ENCODE data around the gene LDLRAD1.

LDLRAD1 gene

GRCh38 chr1:54017979-54018378 lies at the start of gene LDLRAD1:
Gene LDLRAD1 (minus strand): TSS chr1:54018186. CDS start chr1:54018112, 74 bp downstream.
- no peak for DNase-seq (ENCODE audit: low read depth)
- TF ChIP-seq, protein P1, sequence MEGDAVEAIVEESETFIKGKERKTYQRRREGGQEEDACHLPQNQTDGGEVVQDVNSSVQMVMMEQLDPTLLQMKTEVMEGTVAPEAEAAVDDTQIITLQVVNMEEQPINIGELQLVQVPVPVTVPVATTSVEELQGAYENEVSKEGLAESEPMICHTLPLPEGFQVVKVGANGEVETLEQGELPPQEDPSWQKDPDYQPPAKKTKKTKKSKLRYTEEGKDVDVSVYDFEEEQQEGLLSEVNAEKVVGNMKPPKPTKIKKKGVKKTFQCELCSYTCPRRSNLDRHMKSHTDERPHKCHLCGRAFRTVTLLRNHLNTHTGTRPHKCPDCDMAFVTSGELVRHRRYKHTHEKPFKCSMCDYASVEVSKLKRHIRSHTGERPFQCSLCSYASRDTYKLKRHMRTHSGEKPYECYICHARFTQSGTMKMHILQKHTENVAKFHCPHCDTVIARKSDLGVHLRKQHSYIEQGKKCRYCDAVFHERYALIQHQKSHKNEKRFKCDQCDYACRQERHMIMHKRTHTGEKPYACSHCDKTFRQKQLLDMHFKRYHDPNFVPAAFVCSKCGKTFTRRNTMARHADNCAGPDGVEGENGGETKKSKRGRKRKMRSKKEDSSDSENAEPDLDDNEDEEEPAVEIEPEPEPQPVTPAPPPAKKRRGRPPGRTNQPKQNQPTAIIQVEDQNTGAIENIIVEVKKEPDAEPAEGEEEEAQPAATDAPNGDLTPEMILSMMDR (conservative IDR thresholded peaks at IDR 0.05; ENCODE audit: low read length), result no peak
- no peak within 1 kb of the TSS for H3K4me3 ChIP-seq (ENCODE audit: low read length)

DNA sequence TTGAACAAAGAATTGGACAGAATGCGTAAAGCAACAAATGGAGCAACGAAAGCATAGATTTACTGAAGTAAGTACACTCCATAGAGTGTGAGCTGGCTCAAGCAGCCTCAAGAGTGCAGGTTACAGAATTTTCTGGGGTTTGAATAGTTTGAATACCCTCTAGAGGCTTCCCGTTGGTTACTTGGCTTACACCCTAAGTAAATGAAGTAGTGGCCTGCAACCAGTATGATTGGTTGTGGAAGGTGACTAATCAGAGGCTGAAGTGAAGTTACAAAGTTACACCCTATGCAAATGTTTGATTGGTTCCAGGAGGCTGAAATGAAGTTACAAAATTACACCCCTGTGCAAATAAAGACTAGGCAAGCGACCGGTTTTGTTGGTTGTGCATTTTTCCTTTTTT lies 46.3 kb upstream of the LDLRAD1 start:
- no peak overlapping the region for H3K4me3 ChIP-seq (ENCODE audit: low read length)
- TF ChIP-seq, protein P1 (conservative IDR thresholded peaks at IDR 0.05; ENCODE audit: low read length), result no peak
- DNase-seq (ENCODE audit: low read depth), result no peak

DNA sequence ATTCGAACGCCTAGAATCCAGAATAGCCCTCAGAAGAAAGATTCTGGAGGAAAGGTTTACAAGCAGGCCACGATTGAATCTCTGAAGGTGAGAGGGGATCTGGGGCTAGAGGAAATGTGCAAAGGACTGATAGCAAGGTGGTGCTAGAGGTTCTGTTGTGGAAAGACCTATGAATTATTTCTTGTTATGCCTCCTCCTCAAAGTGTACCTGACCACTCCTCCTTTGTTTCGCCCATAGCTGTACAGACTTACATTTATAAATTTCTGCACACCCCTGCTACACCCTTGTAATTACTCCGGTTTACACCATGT lies 36.4 kb upstream of the LDLRAD1 start:
- TF ChIP-seq, protein P1 (conservative IDR thresholded peaks at IDR 0.05; ENCODE audit: low read length), result no peak
- DNase-seq (ENCODE audit: low read depth), result no peak

DNA sequence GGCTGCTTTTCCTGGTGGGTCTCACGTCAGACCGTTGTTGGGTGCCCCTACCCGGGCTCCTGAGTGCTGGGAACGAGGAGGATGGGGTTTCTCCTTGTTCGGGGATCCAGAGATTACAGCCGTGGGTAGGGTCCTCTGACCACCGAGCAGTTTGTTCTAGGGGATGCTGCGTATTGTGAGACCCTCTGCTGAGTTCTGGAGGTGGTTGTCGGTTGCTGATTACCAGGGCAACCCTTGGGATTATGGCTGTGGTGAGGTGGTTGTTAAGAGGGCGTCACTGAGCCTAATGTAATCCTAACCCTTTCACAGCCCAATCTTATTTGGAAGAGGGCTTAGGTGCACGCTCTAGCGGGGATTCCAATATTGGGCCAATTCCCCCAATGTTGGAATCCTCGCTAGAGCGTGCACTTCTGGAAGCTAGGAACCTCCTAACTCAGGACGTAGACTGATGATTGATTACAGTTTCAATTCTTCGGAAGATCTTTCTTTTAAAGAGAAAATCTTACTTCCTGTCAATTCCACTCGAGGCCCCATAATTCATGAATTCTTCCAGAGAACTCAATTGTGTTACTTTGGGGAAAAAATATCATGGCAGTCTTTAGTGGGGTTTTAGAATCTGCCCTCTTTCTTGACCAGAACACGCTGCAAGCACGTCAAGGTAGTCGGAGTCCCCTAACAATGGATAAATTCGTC lies 35.9 kb upstream of the LDLRAD1 start:
- H3K4me3 ChIP-seq (ENCODE audit: low read length), result peak overlapping the region; percentile 91
- DNase-seq (ENCODE audit: low read depth), result peak; percentile 33
- TF ChIP-seq, protein P1 (conservative IDR thresholded peaks at IDR 0.05; ENCODE audit: low read length), result no peak

More for the DNA sequence above, 36.4 kb upstream of the LDLRAD1 start:
- H3K4me3 ChIP-seq (ENCODE audit: low read length), result peak overlapping the region; percentile 91

DNA sequence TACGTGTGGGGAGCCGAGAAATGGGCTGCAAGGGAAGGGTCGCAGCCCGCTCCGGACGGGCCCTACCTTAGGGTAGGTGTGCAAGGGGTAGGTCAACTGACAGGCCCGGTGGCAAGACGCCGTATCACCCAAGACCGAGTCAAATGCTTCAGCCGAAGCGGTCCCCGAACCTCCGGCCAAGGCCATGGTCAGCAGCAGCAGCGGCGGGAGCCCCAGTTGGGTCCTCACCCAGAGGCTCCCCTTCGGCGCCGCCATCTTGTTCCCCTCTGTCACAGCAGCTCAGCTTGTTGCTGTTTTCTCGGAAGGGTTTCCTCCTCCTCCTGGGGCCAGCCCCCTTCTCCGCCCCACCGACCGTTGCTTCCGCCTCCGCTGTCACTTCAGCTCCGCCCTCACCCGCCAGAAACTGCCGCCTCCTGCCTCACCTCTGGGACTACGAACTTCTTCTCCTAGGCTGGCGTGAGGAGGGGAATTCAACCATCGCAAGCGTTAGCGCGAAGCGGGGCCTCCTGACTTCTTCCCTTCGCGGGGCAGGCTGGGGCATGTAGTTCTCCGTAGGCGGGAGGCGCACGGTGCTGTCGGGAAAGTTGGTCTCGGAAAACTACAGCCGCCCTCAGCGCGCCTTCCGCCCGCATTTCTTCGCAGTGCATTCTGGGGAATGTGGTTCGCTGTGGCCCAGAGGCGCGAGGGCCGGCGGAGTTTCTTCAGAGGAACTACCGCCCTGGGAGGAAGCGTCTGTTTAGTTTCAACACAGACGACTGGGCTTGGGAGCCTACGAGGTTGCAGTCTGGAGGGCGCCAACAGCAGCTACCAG lies 35.2 kb upstream of the LDLRAD1 start, which contains the start of the genes TCEANC2 and TMEM59:
TCEANC2 (plus strand) TSS at position 675 of the 811 bp plus-strand sequence. CDS start 815 bp downstream, outside the sequence.
TMEM59 (minus strand) TSS at position 271 of the 811 bp plus-strand sequence; CDS start at position 255, 16 bp downstream.
- peak within 1 kb of the TSS; percentile 91 for H3K4me3 ChIP-seq (ENCODE audit: low read length)
- DNase-seq (ENCODE audit: low read depth), result peak; percentile 99
- TF ChIP-seq, protein P1 (conservative IDR thresholded peaks at IDR 0.05; ENCODE audit: low read length), result no peak

DNA sequence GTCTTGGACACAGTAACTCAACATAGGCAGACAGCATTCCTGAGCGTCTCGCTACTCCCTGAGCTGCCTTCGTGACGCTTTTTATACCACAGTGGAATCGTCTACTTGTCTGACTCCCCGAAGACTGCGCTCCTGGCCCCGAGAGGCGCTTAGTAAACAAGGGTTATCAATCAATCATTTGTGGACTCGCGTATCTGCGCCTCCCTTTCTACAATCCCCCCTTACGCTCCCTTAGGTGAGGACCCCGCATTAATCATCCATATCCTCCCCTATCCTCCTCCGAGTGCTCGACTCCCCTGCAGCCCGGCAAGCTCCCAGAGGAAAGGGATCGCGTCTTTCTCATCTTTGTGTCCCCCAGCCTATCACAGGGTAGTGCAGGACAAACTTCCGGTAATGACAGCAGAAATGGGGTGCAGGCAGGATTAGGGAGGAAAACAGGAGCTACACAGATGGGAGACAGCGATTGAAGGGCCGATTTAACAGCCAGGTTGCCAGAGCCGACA lies 34.5 kb upstream of the LDLRAD1 start:
- DNase-seq (ENCODE audit: low read depth), result peak; percentile 78
- peak overlapping the region; percentile 82 for H3K4me3 ChIP-seq (ENCODE audit: low read length)
- TF ChIP-seq, protein P1 (conservative IDR thresholded peaks at IDR 0.05; ENCODE audit: low read length), result no peak

Data from AG10803 (cell line).